Nucleus accumbens (tissue), 56 donors: Measurements from ENCODE around the gene PSMD13.

Source experiments
- DNase-seq, 56 donors: peaks; one replicate each; lab custom pipeline; 2025; lab: John Stamatoyannopoulos, UW

Gene PSMD13

GRCh38 chr11:295351-296170 is 58.8 kb downstream of the PSMD13 start:
- no peak for DNase-seq

- no peak for DNase-seq
These were observed 59.6 kb downstream of the PSMD13 start for GRCh38 chr11:296171-297050.

GRCh38 chr11:297051-297585 is 60.3 kb downstream of the PSMD13 start:
- no peak for DNase-seq

GRCh38 chr11:297586-298405 is 61.0 kb downstream of the PSMD13 start:
- DNase-seq, result no peak

GRCh38 chr11:298406-299065 is 61.8 kb downstream of the PSMD13 start:
- no peak for DNase-seq

- DNase-seq, result no peak
These were observed 62.5 kb downstream of the PSMD13 start, which contains the start of gene IFITM5 for GRCh38 chr11:299081-299891. Gene IFITM5, minus strand, starts transcription at chr11:299526. Its CDS starts 36 bp downstream, at chr11:299490.

GRCh38 chr11:299951-300735 is 63.4 kb downstream of the PSMD13 start:
- no peak for DNase-seq
